CD4-positive, CD25-positive, alpha-beta regulatory T cell (primary cell): Measurements from ENCODE around the gene GAS7. TPM values are rescaled to one million over a fixed set of nuclear protein-coding genes. Genes with fewer than 3 reads are reported as not detected.

Experiments used
- ATAC-seq, 2 donors: fragments of 150-1000 bp; cut with Tn5 transposase; one replicate each; pipeline ENCODE4 v1.10.0; 2021; ENCODE audit warnings: low read depth in 2 of 2, moderate number of reproducible peaks in 2 of 2, moderate library complexity in 1 of 2
- DNase-seq, 3 donors: peaks; one replicate each; pipeline versions ENCODE4 v3.0.0 to v3.0.0-alpha.2; 2012 to 2022; ENCODE audit warnings: mixed read lengths in 1 of 3
- H3K27ac ChIP-seq: one replicate; pipeline ENCODE4 v1.7.0; 2013; ENCODE audit warnings: mild to moderate bottlenecking, low read length; ENCODE audit not compliant: insufficient read depth, poor library complexity, severe bottlenecking
- H3K27me3 ChIP-seq: one replicate; pipeline ENCODE4 v1.7.0; 2013; ENCODE audit warnings: low read length; ENCODE audit not compliant: control insufficient read depth, insufficient read depth
- H3K36me3 ChIP-seq: one replicate; pipeline ENCODE4 v1.7.0; 2013; ENCODE audit warnings: mild to moderate bottlenecking, low read length, moderate library complexity; ENCODE audit not compliant: control insufficient read depth, insufficient read depth
- H3K4me1 ChIP-seq: 2 replicates; pipeline ENCODE4 v1.7.0; 2013; ENCODE audit warnings: mild to moderate bottlenecking, low read length; ENCODE audit not compliant: insufficient read depth, control insufficient read depth, poor library complexity, severe bottlenecking
- H3K4me3 ChIP-seq: one replicate; pipeline ENCODE4 v1.7.0; 2013; ENCODE audit warnings: low read depth, mild to moderate bottlenecking, low read length, moderate library complexity
- H3K9me3 ChIP-seq, 2 experiments: 1 replicate in 1 of 2; 2 replicates in 1 of 2; pipeline ENCODE4 v1.7.0; 2013; ENCODE audit warnings: low read length in 2 of 2, mild to moderate bottlenecking in 1 of 2, moderate library complexity in 1 of 2; ENCODE audit not compliant: control insufficient read depth in 2 of 2
- H3K27ac Mint-ChIP-seq, 3 donors: one replicate each; pipeline ENCODE4 v1.8.0; 2020 to 2022; ENCODE audit warnings: mild to moderate bottlenecking in 3 of 3, mixed read lengths in 3 of 3, moderate library complexity in 2 of 3
- H3K27me3 Mint-ChIP-seq: one replicate; pipeline ENCODE4 v1.8.0; 2022; ENCODE audit warnings: mild to moderate bottlenecking, mixed read lengths
- H3K36me3 Mint-ChIP-seq: one replicate; pipeline ENCODE4 v1.8.0; 2020; ENCODE audit warnings: mixed read lengths
- H3K4me1 Mint-ChIP-seq, 4 donors: one replicate each; pipeline ENCODE4 v1.8.0; 2020 to 2022; ENCODE audit warnings: mixed read lengths in 4 of 4, mild to moderate bottlenecking in 1 of 4
- H3K4me3 Mint-ChIP-seq, 4 donors: one replicate each; pipeline ENCODE4 v1.8.0; 2020 to 2022; ENCODE audit warnings: mild to moderate bottlenecking in 4 of 4, mixed read lengths in 4 of 4, moderate library complexity in 3 of 4
- H3K9me3 Mint-ChIP-seq, 7 donors: one replicate each; pipeline ENCODE4 v1.8.0; 2020 to 2022; ENCODE audit warnings: mixed read lengths in 7 of 7, mild to moderate bottlenecking in 3 of 7, moderate library complexity in 2 of 7
- polyA plus RNA-seq, 4 donors: library from polyadenylated mRNA; unstranded; fragments of 300-500 nt; fragmentation: Illumina TruSeq; gene quantifications; one replicate each; pipeline ENCODE4 v1.2.3, GENCODE V29; 2021
- total RNA-seq: library from RNA; stranded (reverse); gene quantifications from one replicate; pipeline ENCODE4 v1.2.3, GENCODE V29; 2022

The GAS7 gene
- total and polyA plus RNA-seq, 5 donors from 2014 or later = 0.10 to 0.79 (median 0.46) TPM; not detected in 1

DNA sequence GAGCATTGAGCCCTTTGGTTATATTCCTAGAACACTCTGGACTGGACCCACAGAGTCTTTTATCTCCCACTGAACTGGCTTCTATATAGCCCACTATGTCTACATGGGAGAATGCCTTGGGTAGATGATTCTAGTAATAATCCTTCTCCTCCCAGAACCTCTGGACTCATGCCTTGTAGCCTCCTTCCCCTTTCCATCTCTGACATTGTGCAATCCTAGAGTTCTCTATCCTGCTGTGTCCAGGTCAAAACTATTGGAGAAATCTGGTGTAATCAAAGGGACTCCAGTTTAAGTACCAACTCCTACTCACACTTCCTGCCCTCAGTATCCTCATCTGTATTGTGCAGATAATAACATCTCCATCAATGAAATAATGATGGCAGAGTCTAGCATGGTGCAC lies 302.5 kb downstream of the GAS7 start:
- H3K4me1 Mint-ChIP-seq = no peaks in the 10 kb centered on the region
- Histone ChIP-seq H3K27ac (no peak overlapping the region), H3K27me3 (no peaks in the 10 kb centered on the region), H3K9me3 (no peaks in the 10 kb centered on the region), H3K4me3 (no peak overlapping the region), H3K36me3 (no peaks in the 10 kb centered on the region), H3K4me1 (no peaks in the 10 kb centered on the region)
- no peak overlapping the region for H3K4me3 Mint-ChIP-seq
- H3K9me3 Mint-ChIP-seq = peaks cover 0 to 2% (median 0%) of the 10 kb centered on the region in 7 donors
- no peak for ATAC-seq
- peaks cover 6% of the 10 kb centered on the region for H3K27me3 Mint-ChIP-seq
- H3K36me3 Mint-ChIP-seq = no peaks in the 10 kb centered on the region
- H3K27ac Mint-ChIP-seq = no peak overlapping the region
- DNase-seq = no peak

DNA sequence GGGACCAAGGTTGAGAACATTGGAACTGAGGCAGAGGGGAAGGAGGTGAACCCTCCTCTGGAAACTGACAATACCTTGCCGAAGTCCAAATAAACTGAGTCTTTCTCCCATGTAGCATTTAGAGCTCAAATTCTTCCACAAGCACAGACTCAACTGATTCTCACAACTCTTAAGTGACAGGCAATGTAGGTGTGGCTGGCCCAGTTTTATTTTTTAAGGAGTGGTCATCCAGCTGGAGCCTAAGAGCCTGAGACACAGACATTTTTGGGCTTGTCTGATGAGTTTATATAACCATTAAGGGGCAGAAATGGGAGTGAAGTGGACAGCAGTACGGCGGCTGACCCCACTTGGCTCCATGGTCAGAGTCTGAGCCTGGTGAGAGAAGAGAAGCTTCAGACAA lies 304.2 kb downstream of the GAS7 start:
- Mint-ChIP-seq H3K9me3 (peaks cover 0 to 2% (median 0%) of the 10 kb centered on the region in 7 donors), H3K4me3 (no peak overlapping the region), H3K27me3 (peaks cover 6% of the 10 kb centered on the region), H3K36me3 (no peaks in the 10 kb centered on the region), H3K27ac (no peak overlapping the region), H3K4me1 (no peaks in the 10 kb centered on the region)
- no peak for ATAC-seq
- Histone ChIP-seq H3K4me3 (no peak overlapping the region), H3K27me3 (no peaks in the 10 kb centered on the region), H3K4me1 (no peaks in the 10 kb centered on the region), H3K27ac (no peak overlapping the region), H3K9me3 (no peaks in the 10 kb centered on the region), H3K36me3 (no peaks in the 10 kb centered on the region)
- DNase-seq = no peak

DNA sequence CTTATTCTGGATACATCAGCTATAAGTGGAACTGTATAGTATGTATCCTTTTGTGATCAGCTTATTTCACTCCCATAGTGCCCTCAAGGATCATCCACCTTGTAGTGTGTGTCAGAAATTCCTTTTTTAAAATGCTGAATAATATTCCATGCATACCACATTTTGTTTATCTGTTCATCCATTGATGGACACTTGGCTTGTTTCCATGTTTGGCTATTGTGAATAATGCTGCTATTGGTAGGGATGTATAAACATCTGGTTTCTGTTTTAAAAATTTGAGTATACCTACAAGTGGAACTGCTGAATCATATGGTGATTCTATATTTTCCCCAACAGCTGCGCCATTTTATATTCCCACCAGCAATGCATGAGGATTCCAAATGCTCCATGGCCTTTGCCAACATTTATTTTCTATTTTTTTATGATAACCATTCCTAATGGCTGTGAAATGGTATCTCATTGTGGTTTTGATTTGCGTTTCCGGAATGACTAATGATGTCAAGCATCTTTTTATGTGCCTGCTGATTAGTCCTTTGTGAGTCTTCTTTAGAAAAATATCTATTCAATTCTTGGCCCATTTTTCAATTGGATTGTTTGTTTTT lies 304.9 kb downstream of the GAS7 start:
- DNase-seq (no peak), ATAC-seq (no peak)
- no peak overlapping the region for H3K4me3 ChIP-seq
- Mint-ChIP-seq H3K36me3 (no peaks in the 10 kb centered on the region), H3K27ac (no peak overlapping the region), H3K4me1 (no peaks in the 10 kb centered on the region), H3K27me3 (peaks cover 6% of the 10 kb centered on the region), H3K4me3 (no peak overlapping the region), H3K9me3 (peaks cover 0 to 2% (median 0%) of the 10 kb centered on the region in 7 donors)
- H3K27ac ChIP-seq = no peak overlapping the region
- no peaks in the 10 kb centered on the region for H3K4me1 ChIP-seq
- no peaks in the 10 kb centered on the region for H3K36me3 ChIP-seq
- H3K27me3 ChIP-seq = no peaks in the 10 kb centered on the region
- no peaks in the 10 kb centered on the region for H3K9me3 ChIP-seq

DNA sequence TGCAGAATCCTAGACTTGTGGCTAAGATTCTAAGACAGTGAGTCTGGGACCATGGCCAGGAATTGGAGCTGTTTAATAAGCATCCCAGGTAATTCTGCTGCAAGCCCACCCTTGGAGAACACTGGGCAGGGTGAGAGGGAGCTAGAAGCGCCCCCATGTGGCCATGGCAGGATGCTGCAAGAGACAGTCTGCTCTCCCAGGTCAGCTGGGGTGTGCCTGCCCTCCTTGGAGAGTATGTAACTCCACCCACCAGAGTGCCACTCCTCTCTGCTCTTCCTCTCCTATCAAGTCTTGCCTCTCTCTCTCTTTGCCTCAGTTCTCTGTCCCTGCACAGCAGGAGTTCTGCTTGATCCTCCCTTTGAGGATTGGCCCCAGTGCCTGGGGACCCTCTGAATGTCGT lies 308.3 kb downstream of the GAS7 start:
- no peaks in the 10 kb centered on the region for H3K36me3 Mint-ChIP-seq
- no peak overlapping the region for H3K27ac Mint-ChIP-seq
- Histone ChIP-seq H3K36me3 (no peaks in the 10 kb centered on the region), H3K9me3 (no peaks in the 10 kb centered on the region), H3K4me1 (no peaks in the 10 kb centered on the region), H3K27ac (no peak overlapping the region), H3K4me3 (no peak overlapping the region), H3K27me3 (no peaks in the 10 kb centered on the region)
- H3K4me3 Mint-ChIP-seq = no peak overlapping the region
- DNase-seq = peak in 1 of 3 donors; percentile 4
- no peaks in the 10 kb centered on the region for H3K4me1 Mint-ChIP-seq
- ATAC-seq = no peak
- H3K9me3 Mint-ChIP-seq = peaks cover 0 to 2% (median 0%) of the 10 kb centered on the region in 7 donors
- H3K27me3 Mint-ChIP-seq = peaks cover 6% of the 10 kb centered on the region

DNA sequence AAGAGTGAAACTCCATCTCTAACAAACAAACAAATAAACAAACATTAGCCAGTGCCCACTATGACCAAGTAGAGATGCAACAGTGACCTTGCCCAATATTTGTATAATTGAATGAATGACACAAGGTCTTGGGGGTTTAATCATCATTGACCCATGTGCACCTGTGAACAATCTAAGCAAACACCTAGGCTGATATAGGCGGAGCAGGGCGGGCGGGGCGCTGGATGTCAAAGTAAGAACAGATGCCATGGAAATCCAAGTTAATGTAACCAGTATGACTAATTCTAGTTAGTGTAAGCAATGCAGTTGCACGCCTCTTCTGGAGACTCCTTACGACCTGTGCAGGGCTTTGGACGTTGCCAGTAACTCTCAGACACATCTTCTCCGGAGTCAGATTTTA lies 310.9 kb downstream of the GAS7 start:
- DNase-seq (no peak), ATAC-seq (no peak)
- Mint-ChIP-seq H3K27me3 (no peaks in the 10 kb centered on the region), H3K9me3 (peaks cover 0 to 9% (median 3%) of the 10 kb centered on the region in 7 donors), H3K4me1 (no peaks in the 10 kb centered on the region), H3K36me3 (no peaks in the 10 kb centered on the region), H3K4me3 (no peak overlapping the region), H3K27ac (no peak overlapping the region)
- Histone ChIP-seq H3K9me3 (peaks cover 11% of the 10 kb centered on the region in 2 experiments), H3K36me3 (no peaks in the 10 kb centered on the region), H3K27ac (no peak overlapping the region), H3K4me3 (no peak overlapping the region), H3K4me1 (no peaks in the 10 kb centered on the region), H3K27me3 (no peaks in the 10 kb centered on the region)

DNA sequence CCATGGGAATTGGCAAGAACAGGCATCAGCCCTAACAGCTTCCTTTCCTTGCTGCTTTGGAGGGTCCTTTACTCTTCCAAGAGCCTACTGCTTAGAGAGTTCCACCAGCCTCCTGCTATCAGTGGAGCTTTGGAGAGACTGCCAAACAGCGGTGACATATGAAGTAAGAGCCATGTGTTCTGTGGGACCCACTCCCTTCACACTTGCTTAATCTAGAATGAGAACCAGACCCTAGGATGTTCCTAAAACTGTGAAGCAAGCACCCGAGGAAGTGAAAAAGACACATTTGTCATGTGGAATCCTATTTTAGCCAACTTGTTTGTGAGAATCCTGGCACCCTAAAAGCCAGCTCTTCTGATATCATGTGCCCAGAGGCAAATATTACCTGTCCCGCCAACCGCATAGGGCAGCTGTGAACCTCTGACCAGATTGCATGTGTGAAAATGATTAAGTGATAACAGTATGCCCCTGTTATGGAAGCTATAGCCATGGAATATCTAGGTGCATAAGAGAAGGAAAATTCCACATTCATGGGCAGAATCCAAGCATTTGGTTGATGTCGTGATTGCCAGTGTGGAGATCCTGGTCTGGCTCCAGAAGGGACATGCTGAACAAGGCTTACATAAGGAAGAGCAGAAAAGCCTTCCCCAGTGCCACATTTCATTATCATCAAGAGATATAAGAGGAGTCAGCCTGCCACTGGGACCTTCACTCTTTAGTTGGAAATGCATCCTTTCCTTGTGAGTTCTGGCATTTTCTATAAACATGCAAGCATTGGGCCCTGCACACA lies 312.1 kb downstream of the GAS7 start:
- DNase-seq (no peak), ATAC-seq (no peak)
- H3K9me3 ChIP-seq = peaks cover 14 to 17% of the 10 kb centered on the region in 2 experiments
- no peak overlapping the region for H3K4me3 ChIP-seq
- H3K27ac ChIP-seq = no peak overlapping the region
- Mint-ChIP-seq H3K27me3 (no peaks in the 10 kb centered on the region), H3K9me3 (peaks cover 0 to 18% (median 6%) of the 10 kb centered on the region in 7 donors), H3K36me3 (no peaks in the 10 kb centered on the region), H3K4me1 (no peaks in the 10 kb centered on the region), H3K27ac (no peak overlapping the region), H3K4me3 (no peak overlapping the region)
- H3K27me3 ChIP-seq = no peaks in the 10 kb centered on the region
- no peaks in the 10 kb centered on the region for H3K4me1 ChIP-seq
- H3K36me3 ChIP-seq = no peaks in the 10 kb centered on the region

DNA sequence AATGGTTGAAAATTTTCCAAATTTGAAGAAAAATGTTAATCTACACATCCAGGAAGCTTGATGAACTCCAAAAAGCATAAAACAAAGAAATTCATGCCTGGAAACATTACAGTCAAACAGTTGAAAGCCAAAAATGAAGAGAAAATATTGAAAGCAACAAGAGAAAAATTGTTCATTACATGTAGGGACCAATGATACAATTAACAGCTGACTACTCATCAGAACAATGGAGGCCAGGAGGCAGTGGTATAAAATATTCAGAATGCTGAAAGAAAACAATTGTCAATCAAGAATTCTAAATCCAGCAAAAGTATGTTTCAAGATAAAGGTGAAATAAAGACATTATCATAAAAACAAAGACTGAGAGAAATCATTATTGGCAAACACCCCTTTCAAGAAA lies 315.0 kb downstream of the GAS7 start:
- H3K27me3 ChIP-seq = no peaks in the 10 kb centered on the region
- no peak overlapping the region for H3K27ac ChIP-seq
- DNase-seq = no peak
- no peaks in the 10 kb centered on the region for H3K4me1 Mint-ChIP-seq
- H3K9me3 Mint-ChIP-seq = peaks cover 0 to 18% (median 8%) of the 10 kb centered on the region in 7 donors
- H3K4me1 ChIP-seq = no peaks in the 10 kb centered on the region
- H3K27ac Mint-ChIP-seq = no peak overlapping the region
- ATAC-seq = no peak
- H3K4me3 ChIP-seq = no peak overlapping the region
- peaks cover 14 to 17% of the 10 kb centered on the region in 2 experiments for H3K9me3 ChIP-seq
- H3K36me3 ChIP-seq = no peaks in the 10 kb centered on the region
- no peak overlapping the region for H3K4me3 Mint-ChIP-seq
- no peaks in the 10 kb centered on the region for H3K36me3 Mint-ChIP-seq
- no peaks in the 10 kb centered on the region for H3K27me3 Mint-ChIP-seq

DNA sequence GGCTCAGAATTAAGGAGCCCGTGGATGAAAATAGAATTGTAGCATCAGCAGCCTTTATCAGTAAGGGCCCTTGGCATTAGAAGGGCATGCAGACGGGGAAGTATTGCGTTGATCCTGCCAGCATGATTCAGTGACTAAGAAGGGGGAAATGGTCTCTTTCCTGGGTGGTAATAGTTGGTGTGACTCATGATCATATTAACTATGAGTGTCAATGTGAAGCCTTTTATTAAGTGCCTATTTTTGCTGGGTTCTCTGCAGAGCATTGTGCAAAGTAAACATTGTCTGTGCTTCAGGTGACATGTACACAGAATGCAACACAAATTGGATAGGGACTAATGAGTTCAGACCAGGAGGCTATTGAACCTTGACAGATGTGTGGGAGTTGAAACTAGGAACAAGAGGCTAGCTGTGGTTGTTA lies 317.8 kb downstream of the GAS7 start:
- Histone ChIP-seq H3K27me3 (no peaks in the 10 kb centered on the region), H3K4me1 (no peaks in the 10 kb centered on the region), H3K4me3 (no peak overlapping the region), H3K27ac (no peak overlapping the region), H3K36me3 (no peaks in the 10 kb centered on the region), H3K9me3 (peaks cover 14 to 17% of the 10 kb centered on the region in 2 experiments)
- H3K27me3 Mint-ChIP-seq = no peaks in the 10 kb centered on the region
- H3K36me3 Mint-ChIP-seq = no peaks in the 10 kb centered on the region
- no peaks in the 10 kb centered on the region for H3K4me1 Mint-ChIP-seq
- H3K9me3 Mint-ChIP-seq = peaks cover 0 to 18% (median 8%) of the 10 kb centered on the region in 7 donors
- DNase-seq (no peak), ATAC-seq (no peak)
- no peak overlapping the region for H3K4me3 Mint-ChIP-seq
- H3K27ac Mint-ChIP-seq = no peak overlapping the region
